ENCODE measurements around the gene POLR1A.
A peak's percentile ranks its signal among the peaks of the same experiment; 100 is the strongest.

The POLR1A gene

DNA sequence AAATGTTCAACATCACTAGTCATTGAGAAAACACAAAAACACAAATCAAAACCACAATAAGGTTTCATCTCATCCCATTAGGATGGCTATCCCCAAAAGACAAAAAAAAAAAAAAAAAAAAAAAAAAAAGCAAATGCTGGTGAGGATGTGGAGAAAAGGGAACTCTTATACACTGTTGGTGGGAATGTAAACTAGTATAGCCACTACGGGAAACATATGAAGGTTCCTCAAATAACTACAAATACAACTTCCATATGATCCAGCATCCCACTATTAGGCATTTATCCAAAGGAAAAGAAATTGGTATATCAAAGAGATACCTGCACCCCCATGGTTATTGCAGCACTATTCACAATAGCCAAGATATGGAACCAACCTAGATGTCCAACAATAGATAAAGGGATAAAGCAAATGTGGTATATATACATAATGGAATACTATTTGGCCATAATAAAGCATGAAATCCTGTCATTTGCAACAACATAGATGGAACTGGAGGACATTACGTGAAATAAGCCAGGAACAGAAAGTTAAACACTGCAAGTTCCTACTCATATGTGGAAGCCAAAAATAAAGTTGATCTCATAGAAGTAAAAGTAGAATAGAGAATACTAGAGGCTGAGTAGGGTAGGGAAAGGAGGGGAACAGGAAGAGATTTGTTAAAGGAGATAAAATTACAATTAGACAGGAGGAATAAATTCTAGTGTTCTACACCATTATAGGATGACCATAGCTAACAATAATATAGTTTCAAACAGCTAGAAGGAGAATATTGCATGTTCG lies 8.4 kb downstream of the POLR1A start:
- no peak for DNase-seq (ENCODE audit: low read depth)

- no peak for DNase-seq (ENCODE audit: low read depth)
Observed at GRCh38 chr2:86094229-86094628, 11.5 kb downstream of the POLR1A start.

GRCh38 chr2:86087936-86088850 lies 17.5 kb downstream of the POLR1A start:
- DNase-seq (ENCODE audit: low read depth), result no peak

- DNase-seq (ENCODE audit: low read depth), result no peak
Observed at GRCh38 chr2:86082756-86083155, 22.9 kb downstream of the POLR1A start.

- DNase-seq (ENCODE audit: low read depth), result no peak
Observed at GRCh38 chr2:86081724-86082123, 24.0 kb downstream of the POLR1A start.

DNA sequence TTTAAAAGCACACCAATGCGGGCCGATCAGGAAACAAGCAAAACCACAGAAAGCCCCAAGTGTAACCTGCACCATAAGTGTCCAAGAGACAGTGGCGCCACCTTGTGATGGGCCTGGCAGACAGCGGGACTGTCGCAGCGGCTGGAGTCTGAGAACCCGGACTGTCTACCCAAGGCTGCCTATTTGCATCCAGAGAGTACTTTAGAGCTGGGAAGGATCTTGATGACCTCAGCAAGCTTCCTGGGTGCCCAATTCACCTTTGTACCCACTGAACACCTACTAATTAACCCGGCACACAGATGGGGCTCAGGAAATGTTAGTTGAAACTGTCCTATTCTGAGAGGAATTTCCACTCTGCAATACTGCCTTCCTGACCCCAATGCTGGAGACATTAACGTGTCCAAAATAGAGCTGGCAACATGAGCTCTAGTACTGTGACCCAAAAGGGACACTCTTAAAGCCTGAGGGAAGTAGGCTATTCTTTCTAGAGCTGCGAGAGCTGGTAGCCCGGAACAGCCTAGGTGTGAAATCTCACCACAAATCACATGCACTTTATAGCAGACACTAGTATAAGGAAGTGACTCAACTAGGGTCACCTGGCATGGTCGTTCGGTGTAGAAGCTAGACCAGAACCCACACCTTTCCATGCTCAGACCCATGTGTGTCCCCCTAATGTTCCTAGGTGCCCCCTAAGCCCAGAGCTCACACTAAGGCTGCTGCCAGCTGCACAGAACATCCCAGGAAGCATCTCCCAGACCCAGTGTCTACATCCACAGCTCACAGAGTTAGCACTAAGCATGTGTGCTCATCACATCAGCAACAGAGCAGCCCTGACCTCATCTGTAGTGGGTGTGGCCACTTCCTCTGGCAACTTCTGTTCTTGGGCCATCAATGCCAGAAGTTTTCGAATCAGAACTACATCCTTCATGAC lies 25.4 kb downstream of the POLR1A start:
- DNase-seq (ENCODE audit: low read depth), result peak; percentile 72

- peak; percentile 42 for DNase-seq (ENCODE audit: low read depth)
Observed at GRCh38 chr2:86078774-86079545, 26.7 kb downstream of the POLR1A start.

- no peak for DNase-seq (ENCODE audit: low read depth)
Observed at GRCh38 chr2:86075886-86076285, 29.8 kb downstream of the POLR1A start.

- no peak for DNase-seq (ENCODE audit: low read depth)
Observed at GRCh38 chr2:86074811-86075210, 30.9 kb downstream of the POLR1A start.

DNA sequence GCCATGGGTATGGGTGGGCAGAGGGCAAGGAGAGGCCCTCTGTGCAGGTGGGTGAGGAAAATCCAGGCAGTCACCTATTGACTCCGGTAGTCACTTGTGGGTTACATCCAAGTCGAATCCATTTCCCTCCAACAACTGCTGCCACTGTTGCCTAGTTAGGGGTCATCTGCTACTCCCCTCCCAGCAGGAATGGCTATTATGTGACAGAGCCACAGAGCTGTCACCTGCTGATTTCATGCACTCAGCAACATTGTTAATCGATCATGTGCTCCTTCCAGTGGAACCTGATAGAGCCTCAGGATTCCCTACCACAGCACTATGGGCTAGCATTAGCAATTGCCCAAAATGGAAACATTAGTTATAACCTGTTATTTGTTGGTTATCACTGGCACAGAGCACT lies 31.4 kb downstream of the POLR1A start:
- no peak for DNase-seq (ENCODE audit: low read depth)

- DNase-seq (ENCODE audit: low read depth), result no peak
Observed at GRCh38 chr2:86073225-86073624, 32.5 kb downstream of the POLR1A start.

GRCh38 chr2:86072271-86072858 lies 33.3 kb downstream of the POLR1A start:
- no peak for DNase-seq (ENCODE audit: low read depth)

- DNase-seq (ENCODE audit: low read depth), result no peak
Observed at GRCh38 chr2:86070868-86071267, 34.8 kb downstream of the POLR1A start.

DNA sequence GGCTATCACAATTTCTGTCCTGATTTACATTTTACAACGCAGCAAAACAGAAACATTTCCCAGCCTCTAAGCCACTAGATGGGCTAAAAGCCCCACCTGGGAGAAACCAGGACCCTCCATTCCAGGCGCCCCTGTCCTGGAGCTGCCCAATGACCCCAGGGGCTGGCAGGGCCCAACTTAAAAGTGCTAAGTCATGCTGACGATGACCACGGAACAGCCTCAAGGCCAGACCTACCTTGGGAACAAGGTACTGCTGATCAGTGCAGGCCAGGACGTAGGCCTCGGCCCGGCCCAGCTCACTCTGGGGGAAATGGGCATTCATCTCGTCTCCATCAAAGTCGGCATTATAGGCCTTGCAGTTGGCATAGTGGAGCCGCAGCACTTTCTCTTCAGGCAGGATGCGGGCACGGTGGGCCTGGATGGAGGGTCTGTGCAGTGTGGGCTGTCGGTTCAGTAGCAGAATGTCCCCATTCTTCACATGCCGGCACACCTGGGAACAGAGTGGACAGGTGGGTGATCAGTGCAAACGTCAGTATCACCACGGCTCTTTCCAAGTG lies 35.8 kb downstream of the POLR1A start:
- DNase-seq (ENCODE audit: low read depth), result no peak

- peak; percentile 50 for DNase-seq (ENCODE audit: low read depth)
Observed at GRCh38 chr2:86069091-86069685, 36.5 kb downstream of the POLR1A start.

DNA sequence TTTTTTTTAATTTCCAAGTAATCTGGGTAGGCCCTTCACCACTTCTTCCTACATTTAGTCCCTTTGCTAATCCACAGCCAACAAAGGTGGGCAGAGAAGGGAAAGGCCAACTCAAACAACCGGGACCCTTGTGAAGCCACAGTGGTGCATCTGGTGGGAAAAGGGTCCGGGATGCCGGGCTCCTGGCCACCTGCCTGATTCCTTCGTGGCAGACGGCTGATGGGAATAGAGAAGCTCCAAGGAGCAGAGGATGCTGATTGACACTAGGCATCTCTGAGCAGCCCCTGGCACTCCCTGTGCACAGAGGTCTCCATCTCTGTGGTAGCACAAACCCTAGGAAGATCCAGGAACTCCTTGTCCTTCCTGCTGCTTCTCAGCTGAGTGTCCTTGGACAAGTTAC lies 37.0 kb downstream of the POLR1A start:
- DNase-seq (ENCODE audit: low read depth), result no peak

DNA sequence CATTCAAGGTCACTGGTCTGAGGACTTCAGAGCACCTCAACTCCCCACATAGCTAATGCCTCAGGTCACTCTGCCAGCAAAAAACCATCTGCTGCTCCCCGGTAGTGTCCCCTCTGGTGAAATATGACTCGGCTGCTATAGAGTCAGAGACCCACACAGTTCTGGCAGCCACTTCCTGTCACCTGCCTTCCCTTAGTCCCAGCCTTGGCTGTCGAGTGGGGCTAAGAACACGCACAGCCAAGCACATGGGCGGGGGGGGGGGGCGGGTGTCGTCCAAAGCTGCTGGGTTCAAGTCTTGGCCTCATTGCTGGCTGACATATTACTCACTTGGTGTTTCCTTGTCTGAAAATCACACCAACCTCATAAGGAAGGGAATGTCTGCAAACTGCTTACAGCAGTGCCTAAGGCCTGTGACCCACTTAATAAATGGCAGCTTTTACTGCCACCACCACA lies 37.5 kb downstream of the POLR1A start:
- DNase-seq (ENCODE audit: low read depth), result peak; percentile 65

- no peak for DNase-seq (ENCODE audit: low read depth)
Observed at GRCh38 chr2:86066915-86067314, 38.8 kb downstream of the POLR1A start.

DNA sequence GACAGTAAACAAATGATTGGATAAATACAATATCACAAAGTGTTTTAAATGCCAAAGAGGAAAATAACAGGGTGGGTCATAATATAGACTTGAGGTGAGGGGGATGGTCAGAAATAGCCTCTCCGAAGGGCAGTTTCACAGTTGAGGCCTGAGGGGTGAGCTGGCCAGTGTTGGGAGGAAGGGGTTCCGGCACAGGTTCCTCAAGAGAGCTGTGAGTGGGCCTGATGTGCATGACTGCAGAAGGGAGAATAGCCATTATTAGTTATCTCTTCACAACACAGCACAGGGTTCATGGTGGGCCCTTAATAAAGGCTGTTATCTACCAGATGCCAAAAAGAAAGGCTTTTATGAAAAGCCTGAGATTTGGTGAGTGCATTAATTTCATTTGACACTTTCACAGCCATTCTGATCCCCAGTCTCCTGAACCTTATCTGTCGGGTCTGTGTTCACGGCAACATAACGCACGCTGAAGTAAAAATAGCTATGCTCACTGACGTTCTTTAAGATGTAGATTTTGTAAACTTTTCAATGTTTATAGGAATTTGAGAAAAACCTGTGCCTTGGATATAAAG lies 39.6 kb downstream of the POLR1A start:
- no peak for DNase-seq (ENCODE audit: low read depth)

DNA sequence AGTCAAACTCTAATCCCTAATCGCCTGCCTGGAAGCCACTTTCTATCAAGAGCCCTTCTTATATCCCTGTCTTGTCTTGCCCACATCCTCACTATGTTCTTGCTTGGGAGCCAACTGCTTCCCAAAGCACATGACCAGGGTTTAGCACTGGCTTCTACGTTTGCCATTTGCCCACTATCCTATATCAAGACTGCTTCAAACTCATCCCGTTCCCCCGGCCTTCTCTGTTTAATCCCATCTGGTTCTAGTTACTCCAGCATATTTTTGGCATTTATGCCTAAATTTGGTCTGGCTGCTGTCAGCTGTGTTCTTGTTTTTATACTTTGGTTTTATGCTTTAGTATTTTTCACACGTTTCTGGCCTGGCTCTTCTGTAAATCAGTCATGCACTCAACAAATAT lies 40.2 kb downstream of the POLR1A start:
- no peak for DNase-seq (ENCODE audit: low read depth)

Measured in ELR (cell line).